PC-3 (cell line): ENCODE results near the gene VTI1A. TPM values are rescaled to one million over a fixed set of nuclear protein-coding genes. Genes with fewer than 3 reads are reported as not detected.

Experiments used
- ATAC-seq: fragments of 200-7000 bp; cut with Tn5 transposase; 2 replicates; pipeline ENCODE4 v1.9.1; 2020; ENCODE audit warnings: mild to moderate bottlenecking, moderate library complexity
- BruUV-seq: library from RNA; stranded (reverse); fragments of 400-500 nt; replicated peaks from 2 replicates; lab custom pipeline; 2021; lab: Mats Ljungman, UMichigan
- CTCF ChIA-PET: fragments of 300-600 bp; sonication (Branson Sonifier 250); formaldehyde crosslinking; loops from one replicate; lab custom pipeline; 2022; ENCODE audit warnings: antibody characterized with exemption; lab: Charles Lee
- POLR2A ChIA-PET: fragments of 300-600 bp; sonication (Branson Sonifier 250); formaldehyde crosslinking; loops from one replicate; lab custom pipeline; 2022; ENCODE audit warnings: antibody characterized with exemption; ENCODE audit not compliant: unreplicated experiment; lab: Charles Lee
- DNase-seq: peaks from one replicate; pipeline ENCODE4 v3.0.0-alpha.2; 2015
- H2AFZ ChIP-seq: fragments of 300-600 bp; sonication (generic); 2 replicates; pipeline ENCODE4 v1.6.0; 2016; ENCODE audit warnings: antibody characterized with exemption, low read length
- H3F3A ChIP-seq: fragments of 300-600 bp; sonication (generic); one replicate; pipeline ENCODE4 v1.6.0; 2017; ENCODE audit warnings: antibody characterized with exemption, low read length, control low read depth, mild to moderate bottlenecking; ENCODE audit not compliant: unreplicated experiment
- H3K27ac ChIP-seq: fragments of 300-600 bp; sonication (generic); 2 replicates; pipeline ENCODE4 v1.5.1; 2016; ENCODE audit warnings: mild to moderate bottlenecking, low read length
- H3K27me3 ChIP-seq: fragments of 300-600 bp; sonication (generic); 2 replicates; pipeline ENCODE4 v1.6.1; 2016; ENCODE audit warnings: low read length, mixed read lengths
- H3K36me3 ChIP-seq: fragments of 300-600 bp; sonication (generic); 2 replicates; pipeline ENCODE4 v1.6.1; 2016; ENCODE audit warnings: low read depth, mixed run types, low read length, mixed read lengths
- H3K4me1 ChIP-seq: fragments of 300-600 bp; sonication (generic); 2 replicates; pipeline ENCODE4 v1.5.1; 2016; ENCODE audit warnings: low read length; ENCODE audit not compliant: insufficient read depth
- H3K4me2 ChIP-seq: fragments of 300-600 bp; sonication (generic); 2 replicates; pipeline ENCODE4 v1.6.0; 2016; ENCODE audit warnings: low read length
- H3K4me3 ChIP-seq: fragments of 300-600 bp; sonication (generic); 2 replicates; pipeline ENCODE4 v1.5.1; 2016; ENCODE audit warnings: mild to moderate bottlenecking, low read length, mixed read lengths
- H3K79me2 ChIP-seq: fragments of 300-600 bp; sonication (generic); 2 replicates; pipeline ENCODE4 v1.6.1; 2017; ENCODE audit warnings: low read length, mixed read lengths
- H3K9ac ChIP-seq: fragments of 300-600 bp; sonication (generic); 2 replicates; pipeline ENCODE4 v1.6.0; 2016; ENCODE audit warnings: mild to moderate bottlenecking, low read length
- H3K9me2 ChIP-seq: fragments of 300-600 bp; sonication (generic); replicated peaks from 2 replicates; pipeline ENCODE4 v1.6.1; 2016; ENCODE audit warnings: mixed run types, low read length, mixed read lengths
- H3K9me3 ChIP-seq: fragments of 300-600 bp; sonication (generic); 2 replicates; pipeline ENCODE4 v1.6.1; 2016; ENCODE audit warnings: low read length, mixed read lengths
- H4K20me1 ChIP-seq: fragments of 300-600 bp; sonication (generic); 2 replicates; pipeline ENCODE4 v1.6.1; 2016; ENCODE audit warnings: low read length, mixed read lengths
- EZH2 ChIP-seq: fragments of 300-600 bp; sonication (generic); IDR thresholded peaks from one replicate; pipeline ENCODE4 v1.6.1; 2017; ENCODE audit warnings: antibody characterized with exemption, mild to moderate bottlenecking, low read length; ENCODE audit not compliant: unreplicated experiment
- EZH2phosphoT487 ChIP-seq: fragments of 300-600 bp; sonication (generic); IDR thresholded peaks from 2 replicates; pipeline ENCODE4 v1.6.1; 2018; ENCODE audit warnings: mild to moderate bottlenecking, antibody characterized with exemption, low read length, borderline replicate concordance
- intact Hi-C: fragments of 100-400 bp; cut with micrococcal nuclease; formaldehyde crosslinking; loops from 2 replicates; pipeline ENCODE4 v1.9.0; 2023
- total RNA-seq: library from RNA; depleted of rRNA; stranded (reverse); fragments of >200 nt; gene quantifications from 2 replicates; pipeline ENCODE4 v1.2.3, GENCODE V29; 2014
- TF ChIP-seq, protein P1 (sequence below): fragments of 300-600 bp; sonication (generic); conservative IDR thresholded peaks from 2 replicates; pipeline ENCODE4 v1.5.1; 2017; ENCODE audit warnings: antibody characterized with exemption, low read depth, mild to moderate bottlenecking, low read length

VTI1A gene
- total RNA-seq, 1 experiment from 2014 or later = 18.1 TPM

DNA sequence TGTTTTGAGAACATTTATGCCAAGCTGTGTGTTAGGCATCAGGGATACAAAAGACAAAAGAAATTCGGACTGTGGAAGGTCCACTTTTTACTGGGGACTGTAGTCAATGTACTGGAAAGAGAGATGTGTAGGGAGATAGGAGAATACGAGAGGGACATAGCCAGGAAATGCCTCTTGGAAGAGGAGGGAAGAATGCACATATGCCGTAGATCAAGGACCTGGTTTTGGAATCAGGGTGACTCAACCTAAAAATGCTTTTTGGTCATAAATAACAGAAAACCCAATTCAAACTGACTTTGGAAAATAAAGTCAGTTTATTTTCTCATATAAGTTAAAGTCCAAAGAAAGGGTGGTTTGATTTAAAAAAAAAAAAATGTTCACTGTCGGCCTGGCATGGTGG is 362.7 kb downstream of the VTI1A start:
- intact Hi-C loops = loop anchor here (5.0 kb wide), 2 partner anchors 242 to 283 kb away; no protein-coding TSS in a partner anchor
- TF ChIP-seq EZH2phosphoT487 (no peak), EZH2 (no peak)
- TF ChIP-seq, protein P1, sequence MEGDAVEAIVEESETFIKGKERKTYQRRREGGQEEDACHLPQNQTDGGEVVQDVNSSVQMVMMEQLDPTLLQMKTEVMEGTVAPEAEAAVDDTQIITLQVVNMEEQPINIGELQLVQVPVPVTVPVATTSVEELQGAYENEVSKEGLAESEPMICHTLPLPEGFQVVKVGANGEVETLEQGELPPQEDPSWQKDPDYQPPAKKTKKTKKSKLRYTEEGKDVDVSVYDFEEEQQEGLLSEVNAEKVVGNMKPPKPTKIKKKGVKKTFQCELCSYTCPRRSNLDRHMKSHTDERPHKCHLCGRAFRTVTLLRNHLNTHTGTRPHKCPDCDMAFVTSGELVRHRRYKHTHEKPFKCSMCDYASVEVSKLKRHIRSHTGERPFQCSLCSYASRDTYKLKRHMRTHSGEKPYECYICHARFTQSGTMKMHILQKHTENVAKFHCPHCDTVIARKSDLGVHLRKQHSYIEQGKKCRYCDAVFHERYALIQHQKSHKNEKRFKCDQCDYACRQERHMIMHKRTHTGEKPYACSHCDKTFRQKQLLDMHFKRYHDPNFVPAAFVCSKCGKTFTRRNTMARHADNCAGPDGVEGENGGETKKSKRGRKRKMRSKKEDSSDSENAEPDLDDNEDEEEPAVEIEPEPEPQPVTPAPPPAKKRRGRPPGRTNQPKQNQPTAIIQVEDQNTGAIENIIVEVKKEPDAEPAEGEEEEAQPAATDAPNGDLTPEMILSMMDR = no peak
- Histone ChIP-seq H3K27ac (no peak overlapping the region), H3K27me3 (no peaks in the 10 kb centered on the region), H3K9me2 (no peaks in the 10 kb centered on the region), H3K4me2 (no peak overlapping the region), H3K4me3 (no peak overlapping the region), H4K20me1 (no peaks in the 10 kb centered on the region), H3K9me3 (no peaks in the 10 kb centered on the region), H3K4me1 (peaks cover 26% of the 10 kb centered on the region), H3K36me3 (no peaks in the 10 kb centered on the region), H3K79me2 (no peaks in the 10 kb centered on the region), H3K9ac (no peak overlapping the region), H3F3A (no peaks in the 10 kb centered on the region), H2AFZ (no peak overlapping the region)
- no peak for DNase-seq
- BruUV-seq = no TSS peak
- ChIA-PET CTCF (no interaction called here), POLR2A (no interaction called here)
- ATAC-seq = no peak

DNA sequence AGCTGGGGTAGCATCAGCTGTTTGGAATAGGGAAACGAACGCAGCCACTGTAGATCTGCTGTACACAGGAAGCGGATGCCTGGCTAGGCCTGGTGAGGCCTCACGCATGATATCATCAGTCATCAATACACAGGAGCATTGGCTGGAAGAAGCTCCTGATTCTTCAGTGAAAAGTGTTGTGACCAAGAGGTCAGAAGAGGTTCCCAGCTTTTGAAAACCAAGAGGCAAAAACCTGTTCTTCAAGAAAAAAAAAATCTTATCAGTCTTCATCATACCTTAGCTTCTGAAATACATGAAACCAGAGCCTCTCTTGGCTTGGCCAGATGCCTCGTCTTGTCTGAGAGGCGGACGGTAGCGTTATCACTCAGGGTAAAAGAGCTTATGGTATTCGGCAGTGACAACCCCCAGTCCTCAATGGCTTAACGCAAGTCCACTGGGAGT is 363.7 kb downstream of the VTI1A start:
- CTCF ChIA-PET = no interaction called here
- no peak for ATAC-seq

More for the DNA sequence above, 363.7 kb downstream of the VTI1A start:
- Histone ChIP-seq H3K9me3 (no peaks in the 10 kb centered on the region), H3K4me1 (peaks cover 33% of the 10 kb centered on the region), H2AFZ (no peak overlapping the region), H3F3A (no peaks in the 10 kb centered on the region), H3K4me3 (no peak overlapping the region), H3K9ac (0 out of 2 replicates have a peak overlapping the region, but pooled peaks have one; percentile 17), H3K4me2 (peak overlapping the region; percentile 45), H3K27me3 (no peaks in the 10 kb centered on the region), H4K20me1 (no peaks in the 10 kb centered on the region), H3K79me2 (no peaks in the 10 kb centered on the region), H3K36me3 (no peaks in the 10 kb centered on the region), H3K9me2 (no peaks in the 10 kb centered on the region), H3K27ac (peak overlapping the region; percentile 78)
- peak; percentile 66 for DNase-seq
- intact Hi-C loops = loop anchor here (1.0 to 5.0 kb wide), 3 partner anchors 89 to 282 kb away; no protein-coding TSS in a partner anchor
- TF ChIP-seq, protein P1 = no peak
- TF ChIP-seq EZH2phosphoT487 (no peak), EZH2 (no peak)
- no TSS peak for BruUV-seq
- POLR2A ChIA-PET = interaction anchor here (0.5 kb wide), 1 partner anchor 145 kb away, joined by 3 read pairs; no protein-coding TSS in a partner anchor
